Breast epithelium (tissue), 4 donors: Measurements from ENCODE around the gene CRELD2. TPM values are rescaled to one million over a fixed set of nuclear protein-coding genes. Genes with fewer than 3 reads are reported as not detected.

Experiments
- DNase-seq, 2 donors: peaks; one replicate each; pipeline ENCODE4 v3.0.0-alpha.2; 2019; ENCODE audit warnings: low spot score in 2 of 2
- H3K27ac ChIP-seq, 2 donors: fragments of 200-600 bp; sonication (generic) in 1 of 2; one replicate each; pipeline ENCODE4 v1.5.1; 2016 to 2019; ENCODE audit warnings: mild to moderate bottlenecking in 1 of 2
- H3K27me3 ChIP-seq, 2 donors: fragments of 200-600 bp; sonication (generic) in 1 of 2; one replicate each; pipeline versions ENCODE4 v1.5.1 to v1.6.0; 2017 to 2019; ENCODE audit warnings: control low read depth in 1 of 2, mild to moderate bottlenecking in 1 of 2
- H3K36me3 ChIP-seq: fragments of 200-600 bp; one replicate; pipeline ENCODE4 v1.5.1; 2019
- H3K4me1 ChIP-seq, 2 donors: fragments of 200-600 bp; sonication (generic); one replicate each; pipeline ENCODE4 v1.5.1; 2016 to 2019; ENCODE audit warnings: control low read depth in 1 of 2
- H3K4me3 ChIP-seq, 3 donors: fragments of 200-600 bp; sonication (generic); 1 replicate in 2 of 3; 2 replicates in 1 of 3; pipeline ENCODE4 v1.5.1; 2016 to 2019; ENCODE audit warnings: mild to moderate bottlenecking in 3 of 3, moderate library complexity in 2 of 3
- H3K9me3 ChIP-seq, 2 donors: fragments of 200-600 bp; sonication (generic) in 1 of 2; one replicate each; pipeline ENCODE4 v1.5.1; 2016 to 2019; ENCODE audit warnings: control low read depth in 1 of 2
- POLR2A ChIP-seq: fragments of 450-650 bp; IDR thresholded peaks from one replicate; pipeline ENCODE4 v1.6.1; 2016; ENCODE audit warnings: antibody characterized with exemption, mild to moderate bottlenecking, moderate library complexity
- POLR2AphosphoS5 ChIP-seq, 3 donors: sonication (generic); formaldehyde crosslinking; IDR thresholded peaks; one replicate each; pipeline ENCODE4 v1.6.1; 2017; ENCODE audit warnings: antibody characterized with exemption in 3 of 3
- intact Hi-C: fragments of 100-400 bp; cut with DNase I; formaldehyde crosslinking; loops from one replicate; pipeline ENCODE4 v1.15.1; 2023; ENCODE audit warnings: low total_unique reads
- total RNA-seq, 3 donors: library from RNA; depleted of rRNA; stranded (reverse); fragments of >200 nt; gene quantifications; one replicate each; pipeline ENCODE4 v1.1.0, GENCODE V29; 2016
- TF ChIP-seq, protein P1 (sequence below), 3 donors: fragments of 450-650 bp; IDR thresholded peaks; one replicate each; pipeline ENCODE4 v1.5.1; 2016 to 2017; ENCODE audit warnings: antibody characterized with exemption in 3 of 3, mild to moderate bottlenecking in 3 of 3, moderate library complexity in 3 of 3

Gene CRELD2
- total RNA-seq, 3 donors from 2014 or later: 20.6 to 59.3 (median 39.5) TPM

DNA sequence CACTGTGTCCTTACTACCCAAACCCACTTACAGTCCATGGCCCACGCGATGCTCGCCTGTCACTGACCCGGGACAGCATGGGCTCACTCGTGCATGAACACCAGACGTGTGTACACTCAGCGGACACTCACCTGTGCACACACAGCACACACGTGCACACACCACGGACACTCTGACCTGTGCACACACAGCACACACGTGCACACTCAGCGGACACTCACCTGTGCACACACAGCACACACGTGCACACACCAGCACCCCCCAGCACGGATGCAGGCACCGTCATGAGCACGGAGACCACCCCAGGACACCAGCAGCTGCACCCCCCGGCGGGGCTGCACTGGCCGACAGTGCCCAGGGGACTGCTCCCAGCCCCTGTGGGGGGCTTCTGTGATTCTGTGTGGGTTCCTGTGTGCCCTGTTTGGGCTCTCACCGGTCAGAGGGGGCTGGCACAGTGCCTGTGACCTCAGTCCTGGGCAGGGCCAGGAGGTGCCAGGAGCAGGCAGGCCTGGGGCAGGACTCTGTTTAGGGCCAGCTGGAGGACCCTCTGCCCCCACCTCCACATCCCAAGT, 20.2 kb downstream of the CRELD2 start:
- Histone ChIP-seq H3K4me1 (peaks cover 14 to 28% of the 10 kb centered on the region in 2 donors), H3K27me3 (no peaks in the 10 kb centered on the region), H3K36me3 (no peaks in the 10 kb centered on the region), H3K4me3 (no peak overlapping the region), H3K27ac (peak overlapping the region; percentile 94 to 99), H3K9me3 (no peaks in the 10 kb centered on the region)
- DNase-seq: no peak
- intact Hi-C loops: no loop called here
- TF ChIP-seq POLR2A (no peak), POLR2AphosphoS5 (IDR thresholded peaks at IDR 0.05) (no peak)
- TF ChIP-seq, protein P1, sequence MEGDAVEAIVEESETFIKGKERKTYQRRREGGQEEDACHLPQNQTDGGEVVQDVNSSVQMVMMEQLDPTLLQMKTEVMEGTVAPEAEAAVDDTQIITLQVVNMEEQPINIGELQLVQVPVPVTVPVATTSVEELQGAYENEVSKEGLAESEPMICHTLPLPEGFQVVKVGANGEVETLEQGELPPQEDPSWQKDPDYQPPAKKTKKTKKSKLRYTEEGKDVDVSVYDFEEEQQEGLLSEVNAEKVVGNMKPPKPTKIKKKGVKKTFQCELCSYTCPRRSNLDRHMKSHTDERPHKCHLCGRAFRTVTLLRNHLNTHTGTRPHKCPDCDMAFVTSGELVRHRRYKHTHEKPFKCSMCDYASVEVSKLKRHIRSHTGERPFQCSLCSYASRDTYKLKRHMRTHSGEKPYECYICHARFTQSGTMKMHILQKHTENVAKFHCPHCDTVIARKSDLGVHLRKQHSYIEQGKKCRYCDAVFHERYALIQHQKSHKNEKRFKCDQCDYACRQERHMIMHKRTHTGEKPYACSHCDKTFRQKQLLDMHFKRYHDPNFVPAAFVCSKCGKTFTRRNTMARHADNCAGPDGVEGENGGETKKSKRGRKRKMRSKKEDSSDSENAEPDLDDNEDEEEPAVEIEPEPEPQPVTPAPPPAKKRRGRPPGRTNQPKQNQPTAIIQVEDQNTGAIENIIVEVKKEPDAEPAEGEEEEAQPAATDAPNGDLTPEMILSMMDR (IDR thresholded peaks at IDR 0.05): no peak

DNA sequence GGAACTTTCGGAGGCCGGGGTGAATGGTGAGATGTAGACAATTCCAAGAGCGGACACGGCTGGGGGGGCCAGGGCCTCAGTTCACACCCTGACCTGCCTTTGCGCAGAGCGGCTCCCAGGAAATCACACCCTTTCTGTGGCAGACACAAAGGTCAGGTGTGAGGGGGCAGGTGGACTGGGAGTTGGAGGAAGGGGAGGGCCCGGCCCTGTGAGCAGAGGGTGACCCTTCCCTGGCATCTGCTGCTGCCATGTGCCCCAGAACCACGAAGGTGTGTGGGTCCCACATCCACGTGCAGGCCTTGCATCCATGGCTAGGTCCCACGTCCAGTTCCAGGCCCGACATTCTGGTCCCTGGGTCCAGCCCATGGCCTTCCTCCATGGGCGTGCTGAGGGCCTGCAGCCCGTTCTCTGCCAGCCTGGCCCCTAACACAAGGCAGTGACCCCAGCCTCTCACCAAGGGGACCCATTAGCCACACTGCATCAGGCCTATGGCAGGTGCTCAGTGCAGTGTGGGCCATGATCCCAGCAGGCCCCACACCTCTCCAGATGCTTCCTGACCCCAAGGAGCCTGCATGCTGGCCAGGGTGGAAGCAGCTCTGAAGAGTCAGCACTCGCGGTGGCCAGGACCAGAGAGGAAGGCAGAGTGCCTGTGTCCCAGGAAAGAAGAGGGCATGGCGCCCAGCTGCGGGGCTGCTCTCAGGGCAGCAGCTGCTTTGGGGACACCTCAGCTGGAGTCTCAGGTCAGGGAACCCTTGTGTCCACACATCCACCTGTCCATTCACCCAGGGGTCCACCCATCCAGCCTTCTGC, 23.3 kb downstream of the CRELD2 start:
- intact Hi-C loops: no loop called here
- TF ChIP-seq, protein P1 (IDR thresholded peaks at IDR 0.05): no peak
- TF ChIP-seq POLR2AphosphoS5 (IDR thresholded peaks at IDR 0.05) (no peak), POLR2A (no peak)

DNA sequence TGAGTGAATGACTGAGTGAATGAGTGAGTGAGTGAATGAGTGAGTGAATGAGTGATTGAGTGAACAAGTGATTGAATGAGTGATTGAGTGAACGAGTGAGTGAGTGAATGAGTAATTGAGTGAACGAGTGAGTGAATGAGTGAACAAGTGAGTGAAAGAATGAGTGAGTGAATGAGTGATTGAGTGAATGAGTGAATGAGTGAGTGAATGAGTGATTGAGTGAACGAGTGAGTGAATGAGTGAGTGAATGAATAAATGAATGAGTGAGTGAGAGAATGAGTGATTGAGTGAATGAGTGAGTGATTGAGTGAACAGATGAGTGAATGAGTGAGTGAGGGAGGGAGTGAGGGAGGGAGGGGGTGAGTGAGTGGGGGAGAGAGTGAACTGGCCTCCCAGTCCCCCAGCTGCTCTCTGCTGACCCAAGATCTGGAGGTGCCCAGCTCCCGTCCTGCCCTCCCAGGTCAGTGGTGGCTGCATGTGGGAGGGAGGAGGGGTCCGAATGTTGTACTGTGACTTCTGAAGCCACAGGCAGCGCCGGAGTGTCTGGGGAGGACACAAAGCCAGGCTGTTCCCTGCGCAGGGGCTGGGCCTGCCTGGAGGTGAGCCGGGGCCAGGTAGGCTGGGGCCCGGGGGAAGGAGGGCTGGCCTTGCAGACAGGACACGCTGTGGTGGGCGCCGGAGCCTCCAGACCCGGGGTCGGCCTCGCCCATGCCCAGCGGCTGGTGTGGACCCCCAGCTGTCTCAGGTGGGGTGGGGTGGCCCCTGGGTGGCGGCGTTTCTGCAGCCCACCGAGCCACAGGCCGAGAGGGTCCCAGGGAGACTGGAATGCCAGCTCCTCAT, 24.4 kb downstream of the CRELD2 start:
- no peak for DNase-seq
- Histone ChIP-seq H3K36me3 (no peaks in the 10 kb centered on the region), H3K4me3 (no peak overlapping the region), H3K4me1 (peaks cover 7 to 14% of the 10 kb centered on the region in 2 donors), H3K27me3 (no peaks in the 10 kb centered on the region), H3K27ac (peak overlapping the region in 1 of 2 donors; percentile 70), H3K9me3 (no peaks in the 10 kb centered on the region)
- intact Hi-C loops: no loop called here
- TF ChIP-seq POLR2AphosphoS5 (IDR thresholded peaks at IDR 0.05): no peak
- TF ChIP-seq POLR2A: no peak
- TF ChIP-seq, protein P1 (IDR thresholded peaks at IDR 0.05): no peak

More for the DNA sequence above, 23.3 kb downstream of the CRELD2 start:
- Histone ChIP-seq H3K4me1 (peaks cover 0 to 13% of the 10 kb centered on the region in 2 donors), H3K9me3 (no peaks in the 10 kb centered on the region), H3K4me3 (no peak overlapping the region), H3K27ac (no peak overlapping the region), H3K27me3 (no peaks in the 10 kb centered on the region), H3K36me3 (no peaks in the 10 kb centered on the region)
- DNase-seq: no peak

DNA sequence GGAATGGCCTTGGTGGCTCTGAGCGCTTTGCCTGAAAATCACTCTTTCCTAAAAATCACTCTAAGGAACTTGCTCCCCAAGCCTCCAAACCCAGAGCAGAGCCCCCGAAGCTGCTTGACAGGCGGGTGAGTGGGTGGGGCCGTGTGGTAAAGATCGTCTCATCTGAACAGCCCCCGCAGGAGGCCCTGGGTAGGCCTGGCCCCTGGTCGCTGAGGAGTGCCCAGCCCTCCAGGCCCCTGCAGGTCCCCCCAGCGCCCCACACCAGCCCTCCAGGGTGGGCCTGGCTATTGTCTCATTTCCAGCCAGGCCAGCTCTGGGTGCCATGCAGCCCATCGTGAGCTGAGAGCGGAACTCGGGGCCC, 25.0 kb downstream of the CRELD2 start:
- peak overlapping the region in 1 of 2 donors; percentile 70 for H3K27ac ChIP-seq
- no peak for DNase-seq
- H3K27me3 ChIP-seq: no peaks in the 10 kb centered on the region
- H3K4me3 ChIP-seq: no peak overlapping the region
- no peak for TF ChIP-seq POLR2AphosphoS5 (IDR thresholded peaks at IDR 0.05)
- TF ChIP-seq POLR2A: no peak
- TF ChIP-seq, protein P1 (IDR thresholded peaks at IDR 0.05): no peak
- no peaks in the 10 kb centered on the region for H3K9me3 ChIP-seq
- H3K36me3 ChIP-seq: no peaks in the 10 kb centered on the region
- intact Hi-C loops: no loop called here
- H3K4me1 ChIP-seq: peaks cover 8 to 20% of the 10 kb centered on the region in 2 donors
